WERI-Rb-1 (cell line): ENCODE data around the gene BCL10.

Experiments used
- DNase-seq: peaks from one replicate; pipeline ENCODE4 v3.0.0-alpha.2; 2020
- H3K27ac ChIP-seq: fragments of 250-450 bp; sonication (Bioruptor Pico); 2 replicates; pipeline ENCODE4 v1.5.1; 2020; ENCODE audit warnings: mild to moderate bottlenecking, moderate library complexity
- H3K27me3 ChIP-seq: fragments of 250-450 bp; sonication (Bioruptor Pico); 2 replicates; pipeline ENCODE4 v1.5.1; 2021; ENCODE audit warnings: mild to moderate bottlenecking, low read depth, moderate library complexity; ENCODE audit not compliant: insufficient read depth, severe bottlenecking
- H3K36me3 ChIP-seq: fragments of 250-450 bp; sonication (Bioruptor Pico); 2 replicates; pipeline ENCODE4 v1.5.1; 2020; ENCODE audit warnings: mild to moderate bottlenecking, moderate library complexity
- H3K4me3 ChIP-seq: 2 replicates; pipeline ENCODE4 v1.5.1; 2011; ENCODE audit warnings: low read depth, mild to moderate bottlenecking, control low read depth, low read length
- H3K9me3 ChIP-seq: fragments of 250-450 bp; sonication (Bioruptor Pico); 2 replicates; pipeline ENCODE4 v1.5.1; 2021; ENCODE audit warnings: mild to moderate bottlenecking, moderate library complexity; ENCODE audit not compliant: severe bottlenecking
- TF ChIP-seq, protein P1 (sequence below): IDR thresholded peaks from 2 replicates; pipeline ENCODE4 v1.5.1; 2011; ENCODE audit warnings: low read depth, mild to moderate bottlenecking, control low read depth, inconsistent platforms, low read length

Gene BCL10

DNA sequence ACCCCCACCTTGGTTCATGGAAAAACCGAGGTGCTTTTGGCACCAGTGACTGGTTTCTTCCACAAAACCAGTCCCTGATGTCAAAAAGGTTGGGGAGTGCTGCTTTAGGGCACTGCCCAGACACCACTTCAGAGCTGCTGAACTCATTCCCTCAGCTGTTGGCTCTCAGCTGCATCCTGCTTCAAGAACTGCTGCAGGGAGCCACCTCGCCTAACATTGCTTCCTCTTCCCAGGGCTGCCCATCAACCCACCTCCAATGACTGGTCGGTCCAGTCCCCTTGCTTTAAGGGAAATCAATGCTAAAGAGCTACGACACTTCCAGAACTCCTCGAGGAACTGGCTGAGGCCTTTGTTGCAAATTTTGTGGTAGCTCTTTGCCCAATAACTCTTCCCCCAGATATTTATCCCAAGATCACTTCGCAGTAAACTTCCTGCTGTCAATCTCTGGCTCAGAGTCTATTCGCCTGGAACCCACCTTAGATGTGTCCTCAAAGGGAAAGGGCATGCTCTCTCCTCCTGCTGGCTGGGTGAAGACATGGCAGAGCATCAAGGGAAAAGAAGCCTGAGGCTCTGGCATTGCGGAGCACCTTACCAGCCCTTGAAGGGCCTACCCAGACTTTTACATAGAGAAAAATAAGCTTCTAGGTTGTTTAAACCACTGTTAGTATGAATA is 46.0 kb downstream of the BCL10 start:
- Histone ChIP-seq H3K27me3 (no peaks in the 10 kb centered on the region), H3K36me3 (no peaks in the 10 kb centered on the region), H3K27ac (no peak overlapping the region), H3K4me3 (no peak overlapping the region), H3K9me3 (no peaks in the 10 kb centered on the region)
- DNase-seq = peak; percentile 19
- TF ChIP-seq, protein P1, sequence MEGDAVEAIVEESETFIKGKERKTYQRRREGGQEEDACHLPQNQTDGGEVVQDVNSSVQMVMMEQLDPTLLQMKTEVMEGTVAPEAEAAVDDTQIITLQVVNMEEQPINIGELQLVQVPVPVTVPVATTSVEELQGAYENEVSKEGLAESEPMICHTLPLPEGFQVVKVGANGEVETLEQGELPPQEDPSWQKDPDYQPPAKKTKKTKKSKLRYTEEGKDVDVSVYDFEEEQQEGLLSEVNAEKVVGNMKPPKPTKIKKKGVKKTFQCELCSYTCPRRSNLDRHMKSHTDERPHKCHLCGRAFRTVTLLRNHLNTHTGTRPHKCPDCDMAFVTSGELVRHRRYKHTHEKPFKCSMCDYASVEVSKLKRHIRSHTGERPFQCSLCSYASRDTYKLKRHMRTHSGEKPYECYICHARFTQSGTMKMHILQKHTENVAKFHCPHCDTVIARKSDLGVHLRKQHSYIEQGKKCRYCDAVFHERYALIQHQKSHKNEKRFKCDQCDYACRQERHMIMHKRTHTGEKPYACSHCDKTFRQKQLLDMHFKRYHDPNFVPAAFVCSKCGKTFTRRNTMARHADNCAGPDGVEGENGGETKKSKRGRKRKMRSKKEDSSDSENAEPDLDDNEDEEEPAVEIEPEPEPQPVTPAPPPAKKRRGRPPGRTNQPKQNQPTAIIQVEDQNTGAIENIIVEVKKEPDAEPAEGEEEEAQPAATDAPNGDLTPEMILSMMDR = peak; percentile 56; the same call in 1 of the 2 replicates

DNA sequence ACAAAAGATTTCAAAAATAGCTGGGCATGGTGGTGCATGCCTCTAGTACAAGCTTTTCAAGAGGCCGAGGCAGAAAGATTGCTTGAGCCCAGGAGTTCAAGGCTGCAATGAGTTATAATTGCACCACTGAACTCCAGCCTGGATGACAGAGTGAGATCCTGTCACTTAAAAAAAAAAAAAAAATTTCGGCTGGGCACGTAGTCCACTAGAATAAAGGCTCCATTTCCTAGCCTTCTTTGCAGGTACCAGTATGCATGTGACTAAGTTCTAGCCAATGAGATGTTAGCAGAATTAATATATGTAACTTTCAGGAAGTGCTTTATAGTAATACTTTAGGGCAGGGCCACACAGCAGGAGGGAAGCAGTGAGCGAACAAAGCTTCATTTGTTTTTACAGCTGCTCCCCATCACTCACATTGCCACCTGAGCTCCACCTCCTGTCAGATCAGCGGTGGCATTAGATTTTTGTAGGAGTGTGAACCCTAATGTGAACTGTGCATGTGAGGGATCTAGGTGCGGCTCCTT is 46.8 kb downstream of the BCL10 start:
- DNase-seq = no peak

GRCh38 chr1:85228972-85229371 is 47.5 kb downstream of the BCL10 start:
- H3K27me3 ChIP-seq = no peaks in the 10 kb centered on the region
- TF ChIP-seq, protein P1 = no peak

More for the DNA sequence above, 46.8 kb downstream of the BCL10 start:
- no peaks in the 10 kb centered on the region for H3K27me3 ChIP-seq
- no peak overlapping the region for H3K27ac ChIP-seq
- TF ChIP-seq, protein P1 = no peak
- H3K4me3 ChIP-seq = no peak overlapping the region
- H3K36me3 ChIP-seq = no peaks in the 10 kb centered on the region
- H3K9me3 ChIP-seq = no peaks in the 10 kb centered on the region

DNA sequence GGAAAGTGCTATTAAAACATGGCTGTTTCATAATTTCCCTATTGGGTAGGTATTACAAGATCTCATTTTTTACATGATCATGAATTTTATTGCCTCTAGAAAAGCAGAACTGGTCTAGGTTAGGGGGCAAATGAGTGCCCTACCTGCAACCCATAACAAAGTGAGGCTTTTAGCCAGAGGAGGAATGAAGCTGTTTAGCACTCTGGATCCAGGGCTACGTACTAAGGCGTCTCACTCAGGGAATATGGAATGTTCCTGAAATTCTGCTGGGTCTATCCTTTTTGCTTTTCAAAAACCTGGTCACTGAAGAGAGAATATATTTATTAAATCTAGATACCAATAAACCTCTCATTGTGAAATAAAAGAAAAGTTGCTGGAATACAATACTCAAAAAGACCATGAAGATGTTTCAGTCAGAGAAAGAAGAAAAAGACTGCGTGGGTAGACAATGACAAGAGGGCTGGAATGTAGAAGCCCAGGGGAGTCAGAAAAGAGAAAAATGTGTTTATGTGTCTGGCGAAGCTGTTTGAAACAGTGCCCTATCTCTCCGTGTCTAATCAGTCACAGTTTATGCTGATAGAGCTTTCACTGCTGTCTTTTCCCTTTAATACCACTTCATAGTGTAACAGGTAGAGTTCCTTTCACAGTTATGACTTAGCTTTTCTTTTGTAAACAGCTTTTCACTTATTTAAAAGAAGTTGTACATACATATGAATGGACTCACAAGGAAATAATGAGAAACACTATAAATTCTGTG is 50.6 kb downstream of the BCL10 start:
- no peak for DNase-seq
- TF ChIP-seq, protein P1 = no peak
- Histone ChIP-seq H3K27ac (no peak overlapping the region), H3K4me3 (no peak overlapping the region), H3K27me3 (no peaks in the 10 kb centered on the region), H3K36me3 (no peaks in the 10 kb centered on the region), H3K9me3 (no peaks in the 10 kb centered on the region)

More at GRCh38 chr1:85228972-85229371, 47.5 kb downstream of the BCL10 start:
- Histone ChIP-seq H3K36me3 (no peaks in the 10 kb centered on the region), H3K4me3 (no peak overlapping the region), H3K9me3 (no peaks in the 10 kb centered on the region), H3K27ac (no peak overlapping the region)
- no peak for DNase-seq

GRCh38 chr1:85224734-85225623 is 51.5 kb downstream of the BCL10 start:
- no peaks in the 10 kb centered on the region for H3K27me3 ChIP-seq
- peak; percentile 36 for DNase-seq
- TF ChIP-seq, protein P1 = no peak
- no peaks in the 10 kb centered on the region for H3K9me3 ChIP-seq
- H3K36me3 ChIP-seq = no peaks in the 10 kb centered on the region
- no peak overlapping the region for H3K27ac ChIP-seq
- no peak overlapping the region for H3K4me3 ChIP-seq
